Measurements from ENCODE around the gene RND3.

The RND3 gene

GRCh38 chr2:150418916-150419315 lies 68.6 kb downstream of the RND3 start:
- no peak for DNase-seq (ENCODE audit: extremely low read depth, low read depth)
- TF ChIP-seq CTCF (IDR thresholded peaks at IDR 0.05; ENCODE audit: low read depth, low read length) = no peak

Measured in AG09319 (cell line).